ACC112 (cell line): ENCODE data around the gene PDZD7.
"Not testable (repeated sequence)": the region's sequence is repeated elsewhere in the genome, so short reads cannot be mapped to it uniquely, and the experiment has no call there.

Source experiments
- H2AFZ ChIP-seq: fragments of 200-600 bp; sonication (generic); one replicate; pipeline ENCODE4 v1.6.0; 2017; ENCODE audit warnings: antibody characterized with exemption, low read length; ENCODE audit not compliant: unreplicated experiment
- H3K27ac ChIP-seq: fragments of 200-600 bp; sonication (generic); 2 replicates; pipeline ENCODE4 v1.5.1; 2014; ENCODE audit warnings: low read depth, mild to moderate bottlenecking, antibody characterized with exemption, low read length, moderate library complexity
- H3K27me3 ChIP-seq: fragments of 200-600 bp; sonication (generic); 2 replicates; pipeline ENCODE4 v1.6.1; 2014; ENCODE audit warnings: mild to moderate bottlenecking, antibody characterized with exemption, low read length, moderate library complexity, mixed read lengths; ENCODE audit not compliant: insufficient read depth
- H3K36me3 ChIP-seq: fragments of 200-600 bp; sonication (generic); 2 replicates; pipeline ENCODE4 v1.6.1; 2016; ENCODE audit warnings: mild to moderate bottlenecking, antibody characterized with exemption, low read length, moderate library complexity, mixed read lengths; ENCODE audit not compliant: insufficient read depth
- H3K4me1 ChIP-seq: fragments of 200-600 bp; sonication (generic); one replicate; pipeline ENCODE4 v1.6.1; 2016; ENCODE audit warnings: low read length, mixed read lengths; ENCODE audit not compliant: insufficient read depth, unreplicated experiment, control insufficient read depth
- H3K4me3 ChIP-seq: fragments of 200-600 bp; sonication (generic); 2 replicates; pipeline ENCODE4 v1.5.1; 2014; ENCODE audit warnings: mild to moderate bottlenecking, low read depth, low read length
- H3K79me2 ChIP-seq: fragments of 200-600 bp; sonication (generic); one replicate; pipeline ENCODE4 v1.6.0; 2016; ENCODE audit warnings: low read length; ENCODE audit not compliant: control insufficient read depth, unreplicated experiment, insufficient read depth

Gene PDZD7

DNA sequence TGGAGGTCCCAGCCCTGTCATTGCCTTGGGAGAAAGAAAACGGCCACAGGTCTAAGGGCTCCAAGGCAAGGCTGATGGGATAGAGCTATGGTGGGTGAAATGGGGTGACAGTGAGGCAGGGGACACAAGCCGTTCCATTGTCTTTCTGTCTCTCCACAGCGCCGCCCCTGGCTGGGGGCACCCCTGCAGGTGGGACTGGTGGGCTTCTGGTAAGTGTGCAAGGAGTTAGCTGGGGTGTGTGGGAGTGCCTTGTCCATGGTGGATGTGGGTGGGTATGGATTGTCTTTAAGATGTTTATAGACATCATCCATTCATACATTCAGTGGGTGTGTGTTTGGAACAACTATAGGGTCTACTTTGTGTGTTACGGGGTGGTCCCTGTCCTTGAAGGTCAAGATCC is 7.6 kb upstream of the PDZD7 start:
- Histone ChIP-seq H3K36me3 (peaks cover 10% of the 10 kb centered on the region; the same call in 1 of the 2 replicates), H3K79me2 (peaks cover 17% of the 10 kb centered on the region), H3K27me3 (no peaks in the 10 kb centered on the region), H3K27ac (no peak overlapping the region), H2AFZ (no peak overlapping the region), H3K4me1 (peaks cover 9% of the 10 kb centered on the region), H3K4me3 (no peak overlapping the region)

DNA sequence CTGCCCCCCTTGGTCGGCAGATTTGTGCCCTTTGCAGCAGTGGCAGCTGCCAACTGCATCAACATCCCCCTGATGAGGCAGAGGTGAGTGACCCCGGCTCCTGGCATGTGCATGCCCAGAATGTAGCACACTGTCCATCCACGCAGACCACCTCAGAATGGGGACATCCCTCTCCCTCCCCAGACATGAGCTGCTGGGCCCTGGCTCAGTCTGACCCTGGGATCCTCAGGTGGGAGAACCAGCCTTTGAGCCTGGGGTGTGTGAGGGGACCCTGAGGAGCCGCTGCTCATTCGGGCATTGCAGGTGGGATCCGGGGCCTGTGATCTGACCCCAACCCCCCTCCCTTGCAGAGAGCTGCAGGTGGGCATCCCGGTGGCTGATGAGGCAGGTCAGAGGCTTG is 5.8 kb upstream of the PDZD7 start:
- Histone ChIP-seq H3K27me3 (no peaks in the 10 kb centered on the region), H2AFZ (no peak overlapping the region), H3K4me1 (peaks cover 7% of the 10 kb centered on the region), H3K27ac (no peak overlapping the region), H3K79me2 (peaks cover 25% of the 10 kb centered on the region), H3K4me3 (no peak overlapping the region), H3K36me3 (peaks cover 10% of the 10 kb centered on the region; the same call in 1 of the 2 replicates)

DNA sequence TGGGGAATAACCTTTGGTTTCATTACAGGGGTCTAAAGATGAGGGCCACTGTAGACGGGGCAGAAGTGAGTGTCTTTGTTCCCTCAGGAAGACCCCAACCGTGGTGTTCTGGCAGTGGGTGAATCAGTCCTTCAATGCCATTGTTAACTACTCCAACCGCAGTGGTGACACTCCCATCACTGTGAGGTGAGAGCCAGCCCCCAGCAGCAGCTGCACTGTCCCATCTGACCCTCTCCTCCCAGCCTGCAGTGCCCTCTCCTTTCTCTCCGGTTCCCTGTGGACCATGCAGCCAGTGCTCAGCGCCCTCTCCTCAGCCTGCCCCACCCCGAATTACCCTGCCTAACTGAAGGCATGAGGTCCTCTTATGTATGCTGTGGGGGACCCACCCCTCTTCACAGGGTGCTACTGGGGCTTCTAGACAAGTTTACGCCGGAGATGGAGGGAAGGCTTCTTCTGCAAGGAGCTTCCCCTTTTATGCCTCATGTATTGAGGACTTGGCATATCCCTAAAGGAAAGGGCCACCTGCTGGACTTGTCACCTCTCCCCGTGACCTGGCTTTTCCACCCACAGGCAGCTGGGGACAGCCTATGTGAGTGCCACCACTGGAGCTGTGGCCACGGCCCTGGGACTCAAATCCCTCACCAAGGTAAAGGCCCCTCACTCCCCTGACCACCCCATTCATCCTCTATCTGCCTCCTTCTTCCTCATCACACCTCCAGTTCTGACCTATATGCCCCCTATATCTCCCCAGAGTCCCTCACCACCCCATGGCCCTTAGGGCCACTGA is 5.2 kb upstream of the PDZD7 start:
- Histone ChIP-seq H3K36me3 (peaks cover 10% of the 10 kb centered on the region; the same call in 1 of the 2 replicates), H3K4me1 (peaks cover 7% of the 10 kb centered on the region), H3K27me3 (no peaks in the 10 kb centered on the region), H2AFZ (no peak overlapping the region), H3K4me3 (no peak overlapping the region), H3K27ac (no peak overlapping the region), H3K79me2 (peaks cover 25% of the 10 kb centered on the region)

- no peak overlapping the region for H2AFZ ChIP-seq
- no peak overlapping the region for H3K4me3 ChIP-seq
- peaks cover 12% of the 10 kb centered on the region for H3K4me1 ChIP-seq
- H3K27ac ChIP-seq: no peak overlapping the region
- no peaks in the 10 kb centered on the region for H3K27me3 ChIP-seq
- H3K36me3 ChIP-seq: peaks cover 10% of the 10 kb centered on the region; the same call in 1 of the 2 replicates
- H3K79me2 ChIP-seq: peaks cover 25% of the 10 kb centered on the region
Measured at GRCh38 chr10:101035314-101035713, 4.4 kb upstream of the PDZD7 start.

- H2AFZ ChIP-seq, H3K27ac ChIP-seq, H3K27me3 ChIP-seq, H3K4me3 ChIP-seq: not testable (repeated sequence)
- peaks cover 10% of the 10 kb centered on the region; the same call in 1 of the 2 replicates for H3K36me3 ChIP-seq
- H3K79me2 ChIP-seq: peaks cover 25% of the 10 kb centered on the region
- H3K4me1 ChIP-seq: peaks cover 12% of the 10 kb centered on the region
Measured at GRCh38 chr10:101034404-101034803, 3.5 kb upstream of the PDZD7 start.

DNA sequence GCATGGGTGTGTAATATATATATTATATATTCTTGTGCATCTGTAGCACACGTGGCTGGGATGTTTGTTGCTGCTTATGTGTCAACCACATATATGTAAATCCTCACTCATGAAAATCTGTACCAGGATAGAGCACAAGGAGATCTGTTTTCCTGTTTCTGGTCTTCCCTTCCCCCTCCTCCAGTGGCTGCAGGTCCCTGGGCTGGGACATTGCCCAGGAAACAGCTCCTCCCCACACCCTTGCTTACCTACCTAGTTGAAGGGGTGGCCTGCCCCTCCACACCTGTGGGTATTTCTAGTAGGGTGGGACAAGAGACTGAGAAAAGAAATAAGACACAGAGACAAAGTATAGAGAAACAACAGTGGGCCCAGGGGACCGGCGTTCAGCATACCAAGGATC is 2.3 kb upstream of the PDZD7 start:
- H3K27ac ChIP-seq: peak overlapping the region; percentile 98

DNA sequence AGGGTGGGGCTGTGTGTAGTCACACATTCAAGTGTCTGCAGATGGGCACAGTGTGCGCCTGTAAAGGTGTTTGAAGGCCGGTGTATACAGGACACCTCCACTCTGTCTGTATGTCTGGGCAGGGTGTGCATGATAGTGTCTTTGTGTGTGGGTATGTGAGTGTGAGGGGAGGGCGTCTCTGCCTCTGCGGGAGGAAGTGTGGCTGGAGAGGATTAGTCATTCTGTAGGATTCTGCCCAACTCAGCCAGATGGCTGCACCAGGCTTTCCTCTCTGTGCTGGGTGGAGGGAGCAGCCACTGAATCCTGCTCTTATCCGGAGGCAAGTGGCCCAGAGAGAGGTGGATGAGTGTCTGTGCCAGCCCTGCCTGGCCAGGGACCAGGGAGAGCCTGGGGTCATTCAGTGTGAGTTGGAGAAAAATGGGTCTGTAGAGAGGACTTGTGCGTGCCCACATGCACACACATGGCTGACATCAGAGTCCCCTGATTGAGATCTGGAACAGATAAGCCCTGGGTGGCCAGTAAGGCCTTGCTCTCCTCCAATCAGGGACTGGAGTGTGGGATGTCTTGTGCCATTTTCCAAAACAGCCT is 1.8 kb upstream of the PDZD7 start:
- Histone ChIP-seq H3K27me3 (no peaks in the 10 kb centered on the region), H3K27ac (peak overlapping the region; percentile 98), H2AFZ (peak overlapping the region; percentile 71), H3K4me3 (peak overlapping the region; percentile 99), H3K79me2 (peaks cover 25% of the 10 kb centered on the region), H3K4me1 (peaks cover 12% of the 10 kb centered on the region), H3K36me3 (peaks cover 10% of the 10 kb centered on the region; the same call in 1 of the 2 replicates)

More for the DNA sequence above, 2.3 kb upstream of the PDZD7 start:
- Histone ChIP-seq H3K36me3 (peaks cover 10% of the 10 kb centered on the region; the same call in 1 of the 2 replicates), H3K27me3 (no peaks in the 10 kb centered on the region), H3K4me3 (peak overlapping the region; percentile 99), H3K79me2 (peaks cover 25% of the 10 kb centered on the region), H3K4me1 (peaks cover 12% of the 10 kb centered on the region), H2AFZ (no peak overlapping the region)

GRCh38 chr10:101031796-101032636 is 1.1 kb upstream of the PDZD7 start:
- no peaks in the 10 kb centered on the region for H3K27me3 ChIP-seq
- H3K27ac ChIP-seq: peak overlapping the region; percentile 98
- H3K79me2 ChIP-seq: peaks cover 25% of the 10 kb centered on the region
- H3K36me3 ChIP-seq: peaks cover 4% of the 10 kb centered on the region; the same call in 1 of the 2 replicates
- H2AFZ ChIP-seq: peak overlapping the region; percentile 82
- H3K4me3 ChIP-seq: peak overlapping the region; percentile 99
- H3K4me1 ChIP-seq: peaks cover 12% of the 10 kb centered on the region

GRCh38 chr10:101030496-101031127 is 317 bp downstream of the PDZD7 start:
- Histone ChIP-seq H3K36me3 (peaks cover 4% of the 10 kb centered on the region; the same call in 1 of the 2 replicates), H2AFZ (no peak overlapping the region), H3K4me1 (peaks cover 12% of the 10 kb centered on the region), H3K27ac (no peak overlapping the region), H3K4me3 (peak overlapping the region; percentile 99), H3K79me2 (peaks cover 24% of the 10 kb centered on the region), H3K27me3 (no peaks in the 10 kb centered on the region)
